HEK293T (cell line): ENCODE results near the gene NPHS1.

Experiments used
- ARNT ChIP-seq: fragments of 450-650 bp; IDR thresholded peaks from 2 replicates; pipeline ENCODE4 v1.6.1; 2017; ENCODE audit warnings: mild to moderate bottlenecking
- BHLHE40 ChIP-seq: fragments of 450-650 bp; IDR thresholded peaks from 2 replicates; pipeline ENCODE4 v1.6.1; 2016; ENCODE audit warnings: mild to moderate bottlenecking, moderate library complexity, borderline replicate concordance
- ELF4 ChIP-seq: fragments of 450-650 bp; IDR thresholded peaks from 2 replicates; pipeline ENCODE4 v1.6.1; 2017; ENCODE audit warnings: antibody characterized with exemption
- FOXA1 ChIP-seq: fragments of 450-650 bp; IDR thresholded peaks from 2 replicates; pipeline ENCODE4 v1.6.1; 2016; ENCODE audit warnings: mild to moderate bottlenecking
- FOXM1 ChIP-seq: fragments of 450-650 bp; IDR thresholded peaks from 2 replicates; pipeline ENCODE4 v1.6.1; 2017; ENCODE audit warnings: mild to moderate bottlenecking, borderline replicate concordance
- L3MBTL2 ChIP-seq: fragments of 450-650 bp; conservative IDR thresholded peaks from 2 replicates; pipeline ENCODE4 v1.6.1; 2016; ENCODE audit warnings: mild to moderate bottlenecking
- NFRKB ChIP-seq: fragments of 450-650 bp; IDR thresholded peaks from 2 replicates; pipeline ENCODE4 v1.6.1; 2016; ENCODE audit warnings: mild to moderate bottlenecking, moderate library complexity
- PKNOX1 ChIP-seq: fragments of 450-650 bp; IDR thresholded peaks from 2 replicates; pipeline ENCODE4 v1.6.1; 2016
- SP1 ChIP-seq: fragments of 450-650 bp; IDR thresholded peaks from 2 replicates; pipeline ENCODE4 v1.6.1; 2017
- SUZ12 ChIP-seq: fragments of 450-650 bp; IDR thresholded peaks from 2 replicates; pipeline ENCODE4 v1.6.1; 2016; ENCODE audit warnings: mild to moderate bottlenecking
- TARDBP ChIP-seq: fragments of 450-650 bp; IDR thresholded peaks from 2 replicates; pipeline ENCODE4 v1.6.1; 2016

- TF ChIP-seq PKNOX1 (no peak), ARNT (no peak), TARDBP (no peak), ELF4 (no peak), FOXA1 (no peak), NFRKB (no peak), SP1 (no peak), SUZ12 (no peak), L3MBTL2 (no peak), BHLHE40 (no peak), FOXM1 (no peak)
These were observed 70.7 kb downstream of the NPHS1 start for GRCh38 chr19:35781650-35782049.
